ENCODE results near the gene SPTBN5.

The SPTBN5 gene

GRCh38 chr15:41926185-41927056 lies 32.6 kb upstream of the SPTBN5 start:
- no peak for DNase-seq

DNA sequence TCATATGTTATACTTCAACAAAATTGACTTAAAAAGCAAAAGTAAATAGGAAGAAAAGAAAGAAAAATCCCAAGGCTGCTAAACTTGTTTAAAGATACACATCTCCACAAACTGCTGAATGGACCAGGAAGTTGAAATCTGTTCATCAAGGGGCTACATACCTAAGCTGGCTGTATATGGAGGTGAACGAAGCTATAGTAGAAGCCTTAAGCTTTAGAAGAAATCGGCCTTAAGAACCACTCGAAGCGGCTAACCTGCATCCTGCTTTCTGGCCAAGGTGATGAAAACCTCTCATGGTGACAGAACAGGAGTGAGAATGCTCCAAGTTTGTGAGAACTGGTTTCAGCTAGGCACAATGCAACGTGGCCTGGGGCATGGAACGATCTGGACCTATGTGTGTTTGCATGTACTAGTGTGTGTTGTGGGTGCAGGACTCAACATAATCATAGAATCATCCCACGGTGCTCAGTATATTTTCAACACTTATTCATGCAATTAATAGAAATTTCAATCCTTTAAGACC lies 31.3 kb upstream of the SPTBN5 start:
- DNase-seq, result no peak

DNA sequence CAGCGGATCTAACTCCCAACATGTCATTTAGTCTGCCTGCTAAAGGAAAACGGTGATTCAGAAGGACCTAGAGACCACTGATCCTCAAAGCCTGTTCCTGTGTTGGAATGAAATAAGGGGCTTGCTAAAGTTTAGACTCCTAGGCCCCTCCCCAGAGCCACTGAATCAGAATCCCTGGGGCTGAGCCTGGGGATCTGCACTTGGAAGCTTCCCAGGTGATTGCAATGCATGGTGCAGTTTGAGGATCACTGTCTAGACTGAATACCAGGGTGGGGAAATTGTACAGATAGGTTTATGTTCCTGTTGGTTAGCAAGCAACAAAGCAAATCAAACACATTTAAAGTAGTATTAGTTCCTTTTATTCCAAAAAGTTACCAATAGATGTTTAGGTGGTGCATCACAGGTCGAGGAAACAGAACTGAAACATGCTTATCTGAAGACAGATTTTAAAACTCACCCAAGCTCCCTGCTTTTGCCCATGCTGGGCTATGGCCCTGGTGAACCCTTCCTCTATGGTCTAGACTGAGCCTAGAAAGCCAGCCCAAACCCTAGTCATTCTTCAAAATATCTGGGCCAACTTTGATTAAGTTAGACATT lies 29.6 kb upstream of the SPTBN5 start:
- no peak for DNase-seq

- no peak for DNase-seq
Measured at GRCh38 chr15:41922353-41922752, 28.5 kb upstream of the SPTBN5 start.

DNA sequence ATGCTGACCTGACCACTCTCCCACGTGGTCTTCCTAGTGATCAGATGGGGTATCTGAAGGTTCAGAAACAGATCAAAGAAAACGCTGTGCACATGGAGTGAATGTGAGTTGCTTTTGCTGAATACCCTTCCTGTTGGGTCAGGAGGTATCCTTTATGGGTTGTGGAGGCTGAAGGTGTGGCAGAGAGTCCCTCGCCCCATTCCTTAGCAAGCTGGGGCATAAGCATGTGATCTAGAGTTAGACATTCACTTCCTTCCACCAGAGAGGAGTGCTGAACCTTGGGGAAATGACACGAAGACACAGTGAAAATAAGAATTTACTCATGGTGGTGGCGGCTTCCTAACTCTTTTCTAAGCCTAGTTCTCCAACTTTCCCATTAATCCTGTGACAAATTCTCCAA lies 27.8 kb upstream of the SPTBN5 start:
- DNase-seq, result no peak

GRCh38 chr15:41921167-41921566 lies 27.3 kb upstream of the SPTBN5 start:
- no peak for DNase-seq

- no peak for DNase-seq
Measured at GRCh38 chr15:41919954-41920538, 26.2 kb upstream of the SPTBN5 start.

- no peak for DNase-seq
Measured at GRCh38 chr15:41919201-41919820, 25.5 kb upstream of the SPTBN5 start.

GRCh38 chr15:41918506-41919126 lies 24.8 kb upstream of the SPTBN5 start:
- no peak for DNase-seq

- DNase-seq, result no peak
Measured at GRCh38 chr15:41917767-41918430, 24.0 kb upstream of the SPTBN5 start.

DNA sequence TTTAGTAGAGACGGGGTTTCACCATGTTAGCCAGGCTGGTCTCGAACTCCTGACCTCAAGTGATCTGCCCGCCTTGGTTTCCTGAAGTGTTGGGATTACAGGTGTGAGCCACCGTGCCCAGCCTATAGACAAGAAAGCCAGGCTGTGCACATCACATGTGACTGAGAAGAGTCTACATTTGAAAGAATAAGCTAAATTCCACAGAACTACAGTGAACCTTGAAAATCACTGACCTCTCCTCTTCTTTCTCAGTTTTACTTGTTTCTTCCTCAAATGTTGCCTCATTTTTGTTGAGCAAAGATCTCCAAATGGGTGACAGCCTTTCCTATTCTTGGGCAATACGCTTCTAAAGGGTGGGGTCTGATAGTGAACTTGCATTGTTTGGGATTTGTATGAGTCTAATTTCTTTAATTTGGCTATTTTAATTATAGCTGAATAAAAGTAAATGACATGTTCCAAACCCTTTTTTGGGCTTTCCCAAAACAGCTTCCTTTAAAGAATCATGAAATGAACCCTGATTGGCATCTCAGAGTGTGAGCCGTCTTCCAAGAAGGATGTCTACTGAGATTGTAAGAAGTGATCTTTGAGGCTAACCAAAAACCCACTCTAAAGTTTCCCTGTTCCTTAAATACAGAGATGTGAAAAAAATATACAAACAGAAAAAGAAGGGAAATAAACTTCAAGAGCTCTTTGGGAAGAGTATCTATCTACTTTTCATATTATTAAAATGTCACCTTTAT lies 21.6 kb upstream of the SPTBN5 start:
- no peak for DNase-seq

GRCh38 chr15:41914411-41914810 lies 20.6 kb upstream of the SPTBN5 start:
- no peak for DNase-seq

DNA sequence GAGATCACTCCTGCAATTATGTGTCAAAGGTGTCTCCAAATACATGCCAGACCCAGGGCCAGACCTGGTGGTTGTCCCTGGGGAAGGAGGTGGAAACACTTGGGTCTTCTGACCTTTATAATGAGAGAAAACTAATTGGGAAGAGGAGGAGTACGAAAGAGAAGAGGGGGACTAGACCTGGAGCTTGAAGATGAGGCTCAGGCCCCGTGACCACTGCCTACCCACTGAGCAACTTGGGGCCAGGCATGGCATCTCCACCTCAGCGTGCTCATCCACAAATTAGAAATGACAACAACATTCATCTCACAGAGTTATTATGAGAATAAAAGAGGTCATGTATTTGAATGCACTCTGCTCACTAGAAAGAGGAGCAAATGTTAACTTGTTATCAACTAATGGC lies 19.4 kb upstream of the SPTBN5 start:
- DNase-seq, result no peak

- DNase-seq, result no peak
Measured at GRCh38 chr15:41911691-41912345, 18.0 kb upstream of the SPTBN5 start.

DNA sequence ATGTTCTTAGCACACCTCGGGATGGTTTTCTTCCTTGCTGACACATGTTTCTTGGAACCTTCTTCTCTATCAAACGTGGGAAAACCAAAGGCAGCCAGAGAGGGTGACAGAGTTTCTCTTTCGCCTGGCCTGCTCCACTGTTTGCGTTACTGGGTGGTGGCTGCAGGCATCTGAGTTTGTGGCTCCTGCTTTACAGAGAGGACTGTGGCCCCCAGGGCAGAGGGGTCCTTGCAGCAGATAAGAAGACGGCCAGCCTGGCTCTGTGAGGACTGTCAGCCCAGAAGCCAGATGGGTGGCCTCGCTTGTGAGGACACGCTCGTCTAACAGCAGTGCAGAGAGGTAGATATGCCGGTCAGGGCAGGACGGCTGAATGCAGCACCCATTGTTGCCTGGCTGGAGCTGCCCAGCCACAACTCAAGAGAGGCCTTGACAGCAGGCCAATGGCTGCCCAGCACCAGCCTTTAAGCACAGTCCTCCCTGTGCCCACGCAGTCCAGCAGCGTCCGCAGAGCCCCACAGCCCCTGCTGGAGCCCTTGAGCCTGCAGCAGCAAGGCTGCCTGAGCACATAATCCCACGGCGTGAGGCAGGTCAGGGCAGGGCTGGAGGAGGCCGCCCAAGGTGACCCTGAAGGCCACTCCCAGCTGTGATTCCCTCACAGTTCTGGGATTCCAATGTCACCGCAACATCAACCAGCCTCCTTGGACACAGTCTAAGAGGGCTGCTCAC lies 15.0 kb upstream of the SPTBN5 start:
- DNase-seq, result no peak

DNA sequence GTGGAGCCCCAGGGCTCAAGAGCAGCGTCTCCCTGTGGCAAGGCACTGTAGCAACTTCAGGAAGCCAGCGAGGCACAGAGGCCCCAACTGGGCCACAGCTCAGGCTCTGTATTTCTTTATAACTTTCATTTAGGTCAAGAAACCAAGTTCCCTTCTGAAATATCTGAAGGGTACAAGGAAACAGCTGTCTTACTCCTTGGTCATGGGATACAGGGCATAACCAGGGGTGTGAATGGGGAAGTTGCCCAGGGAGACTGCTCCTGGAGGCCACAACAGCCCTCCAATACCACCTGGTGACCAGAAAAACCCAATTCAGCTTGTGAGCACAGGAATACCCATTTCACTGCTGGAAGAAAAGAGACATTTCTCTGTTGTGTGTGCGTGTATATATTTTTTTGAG lies 13.3 kb upstream of the SPTBN5 start:
- no peak for DNase-seq

DNA sequence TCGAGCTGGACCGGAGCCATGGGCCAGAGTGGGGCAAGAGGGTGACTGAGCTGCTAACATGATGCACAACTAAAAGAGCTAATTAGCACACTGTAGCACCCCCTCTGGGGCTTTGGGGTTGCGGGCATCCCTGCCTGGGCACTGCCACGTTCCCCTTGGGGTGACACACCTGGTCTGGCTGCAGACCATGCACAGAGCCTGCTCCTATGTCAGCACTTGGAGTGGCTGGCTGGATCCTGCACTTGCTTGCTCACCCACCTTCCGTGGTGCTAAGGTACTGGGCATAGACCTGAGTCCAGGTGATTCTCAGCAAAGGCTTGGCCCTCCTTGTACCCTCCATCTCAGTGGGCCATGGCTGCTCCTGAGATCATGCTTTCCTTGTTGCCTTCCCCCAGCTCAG lies 12.8 kb upstream of the SPTBN5 start:
- DNase-seq, result no peak

DNA sequence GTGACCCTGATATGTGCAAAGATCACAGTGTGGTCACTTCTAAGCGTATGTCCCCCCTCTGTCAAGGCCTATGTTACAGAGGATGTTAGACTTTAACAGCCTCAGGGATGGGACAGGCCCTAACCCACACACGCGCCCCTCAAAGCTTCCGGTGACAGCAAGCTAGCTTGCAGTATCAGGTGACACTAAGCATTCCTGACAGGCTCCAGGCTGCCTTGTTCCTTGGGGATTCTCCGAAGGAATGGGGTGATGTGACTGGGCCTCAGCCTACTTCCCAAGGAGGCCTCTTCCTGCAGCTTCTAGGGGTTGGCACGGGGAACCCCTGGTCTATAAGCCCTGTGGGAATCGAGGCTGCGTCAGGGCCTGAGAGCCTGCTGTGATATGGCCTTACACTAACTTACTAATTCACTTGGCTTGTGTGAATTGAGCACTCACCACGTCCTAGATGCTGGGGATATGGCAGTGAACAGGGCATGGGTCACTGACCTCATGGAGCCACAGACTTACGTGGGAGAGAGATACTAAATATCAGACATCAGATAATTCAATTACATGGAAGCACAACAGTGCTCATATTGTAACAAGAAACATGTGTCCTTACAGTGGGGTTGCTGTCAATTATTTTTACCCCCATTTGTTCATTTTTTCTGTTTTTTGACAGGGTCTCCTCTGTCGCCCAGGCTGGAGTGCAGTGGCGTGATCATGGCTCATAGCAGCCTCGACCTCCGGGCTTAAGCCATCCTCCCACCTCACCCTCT lies 11.4 kb upstream of the SPTBN5 start:
- no peak for DNase-seq

- DNase-seq, result no peak
Measured at GRCh38 chr15:41904541-41905005, 10.7 kb upstream of the SPTBN5 start.

DNA sequence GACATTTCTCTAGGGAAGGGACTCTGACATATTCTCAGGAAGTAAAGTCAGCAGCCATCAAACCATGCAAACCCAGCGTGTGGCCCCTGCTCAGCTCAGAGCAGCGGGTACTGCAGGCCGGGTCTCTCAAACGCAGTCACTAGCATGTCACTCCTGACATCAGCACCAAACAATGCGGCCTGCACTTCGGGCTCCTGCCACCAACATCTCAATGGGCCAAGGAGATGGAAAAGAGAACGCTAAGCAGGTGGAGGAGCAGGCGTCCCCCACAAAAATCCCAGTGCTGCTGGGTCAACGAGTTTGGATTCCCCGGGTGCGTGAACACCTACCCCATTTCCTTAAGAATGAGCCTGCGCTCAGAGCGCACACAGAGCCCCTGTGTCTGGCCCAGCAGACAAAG lies 9.9 kb upstream of the SPTBN5 start:
- DNase-seq, result no peak

Measured in NK-92 treated with Interleukin-12 subunit alpha and Interleukin-12 subunit beta, amount 100 ng/mL, for 24 hours (cell line).